GM10266 (cell line): ENCODE data around the gene COL11A2.

Experiments
- DNase-seq: peaks from one replicate; pipeline ENCODE4 v3.0.0; 2012; ENCODE audit errors: extremely low spot score
- CTCF ChIP-seq: IDR thresholded peaks from 2 replicates; pipeline ENCODE4 v1.5.1; 2012; ENCODE audit warnings: mild to moderate bottlenecking, low read depth; ENCODE audit not compliant: control insufficient read depth, insufficient read depth; ENCODE audit errors: missing control alignments

The COL11A2 gene

GRCh38 chr6:33206027-33206863 is 14.0 kb upstream of the COL11A2 start:
- TF ChIP-seq CTCF, result no peak
- DNase-seq, result no peak

- peak; percentile 38 for TF ChIP-seq CTCF
- DNase-seq, result no peak
Observed at GRCh38 chr6:33205191-33206026, 13.1 kb upstream of the COL11A2 start.

- peak; percentile 96 for DNase-seq
- no peak for TF ChIP-seq CTCF
Observed at GRCh38 chr6:33204415-33205190, 12.3 kb upstream of the COL11A2 start, which contains the start of gene HSD17B8. TSS of gene HSD17B8 (plus strand) at chr6:33204655. CDS start at chr6:33204669, 14 bp downstream.

- no peak for DNase-seq
- TF ChIP-seq CTCF, result no peak
Observed at GRCh38 chr6:33204165-33204414, 11.8 kb upstream of the COL11A2 start.

- no peak for DNase-seq
- no peak for TF ChIP-seq CTCF
Observed at GRCh38 chr6:33203443-33204164, 11.3 kb upstream of the COL11A2 start.

GRCh38 chr6:33202799-33203198 is 10.5 kb upstream of the COL11A2 start:
- no peak for TF ChIP-seq CTCF
- DNase-seq, result no peak
